Measurements from ENCODE around the gene PFN2. TPM values are rescaled to one million over a fixed set of nuclear protein-coding genes. Genes with fewer than 3 reads are reported as not detected.

PFN2 gene
- 257 and 265 TPM in 2 replicates for polyA plus RNA-seq (2013)

- peak within 1 kb of the TSS; percentile 96 for H3K14ac ChIP-seq (ENCODE audit: low read length)
- peak within 1 kb of the TSS; percentile 79 for H3K4me2 ChIP-seq (ENCODE audit: low read length)
- peak within 1 kb of the TSS; percentile 98 for H3K4ac ChIP-seq (ENCODE audit: low read depth, low read length)
- H3K9me3 ChIP-seq (ENCODE audit: insufficient read depth, low read depth, low read length) = no peaks in the 10 kb centered on the region
- WGBS (ENCODE audit: extremely low coverage, insufficient coverage, insufficient read length) = no CpG with 5 or more reads among the region's 102 CpGs
- H4K91ac ChIP-seq (ENCODE audit: low read depth, low read length) = peak within 1 kb of the TSS; percentile 98
- H3K23ac ChIP-seq (ENCODE audit: low read length) = no peak within 1 kb of the TSS
- peak within 1 kb of the TSS; percentile 96 for H2AFZ ChIP-seq (ENCODE audit: insufficient read depth, low read length, poor library complexity)
- H3K4me1 ChIP-seq (ENCODE audit: control insufficient read depth in 1 of 2, insufficient read depth in 2 of 2, low read length in 2 of 2) = no peaks in the 10 kb centered on the region
- peak within 1 kb of the TSS; percentile 94 for H4K8ac ChIP-seq (ENCODE audit: low read depth, low read length)
- peak within 1 kb of the TSS; percentile 98 for H2AK5ac ChIP-seq (ENCODE audit: low read length)
- peak within 1 kb of the TSS; percentile 96 for H2BK120ac ChIP-seq (ENCODE audit: insufficient read depth, low read length, poor library complexity)
- H2BK12ac ChIP-seq (ENCODE audit: low read length) = peak within 1 kb of the TSS; percentile 59
- peak; percentile 70 to 79 for DNase-seq
- H3K9ac ChIP-seq (ENCODE audit: low read length) = peak within 1 kb of the TSS; percentile 96
- peak within 1 kb of the TSS; percentile 99 for H3K27ac ChIP-seq (ENCODE audit: low read depth, low read length)
- H3K79me2 ChIP-seq (ENCODE audit: control insufficient read depth, insufficient read depth, low read length, poor library complexity) = peaks cover 19% of the 10 kb centered on the region
- H3K27me3 ChIP-seq (ENCODE audit: insufficient read depth, low read length) = no peaks in the 10 kb centered on the region
- peak within 1 kb of the TSS; percentile 91 for H4K12ac ChIP-seq (ENCODE audit: low read depth, low read length)
- peaks cover 22% of the 10 kb centered on the region for H3K79me1 ChIP-seq (ENCODE audit: low read length)
- peak within 1 kb of the TSS; percentile 87 for H3K4me3 ChIP-seq (ENCODE audit: low read depth, low read length)
- peak within 1 kb of the TSS; percentile 98 for H2BK5ac ChIP-seq (ENCODE audit: low read depth, low read length, poor library complexity)
- H3K36me3 ChIP-seq (ENCODE audit: control insufficient read depth in 1 of 2, insufficient read depth in 2 of 2, low read length in 2 of 2) = peaks cover 0 to 6% of the 10 kb centered on the region in 2 experiments
- peak within 1 kb of the TSS; percentile 98 for H3K18ac ChIP-seq (ENCODE audit: low read length)
Observed at GRCh38 chr3:149970716-149971402, at the start of gene PFN2. TSS of gene PFN2 (minus strand) at chr3:149970895. CDS start at chr3:149970856, 39 bp downstream.

GRCh38 chr3:150015901-150016300 lies 45.2 kb upstream of the PFN2 start:
- Histone ChIP-seq H2AK5ac (ENCODE audit: low read length) (no peak overlapping the region), H3K23ac (ENCODE audit: low read length) (no peak overlapping the region), H4K91ac (ENCODE audit: low read depth, low read length) (no peak overlapping the region), H3K36me3 (ENCODE audit: control insufficient read depth in 1 of 2, insufficient read depth in 2 of 2, low read length in 2 of 2) (no peaks in the 10 kb centered on the region), H2AFZ (ENCODE audit: insufficient read depth, low read length, poor library complexity) (no peak overlapping the region), H3K4me3 (ENCODE audit: low read depth, low read length) (no peak overlapping the region), H3K79me2 (ENCODE audit: control insufficient read depth, insufficient read depth, low read length, poor library complexity) (no peaks in the 10 kb centered on the region), H2BK12ac (ENCODE audit: low read length) (no peak overlapping the region), H3K27me3 (ENCODE audit: insufficient read depth, low read length) (no peaks in the 10 kb centered on the region), H3K4ac (ENCODE audit: low read depth, low read length) (no peak overlapping the region), H3K14ac (ENCODE audit: low read length) (no peak overlapping the region), H3K9me3 (ENCODE audit: insufficient read depth, low read depth, low read length) (no peaks in the 10 kb centered on the region), H2BK5ac (ENCODE audit: low read depth, low read length, poor library complexity) (no peak overlapping the region), H4K12ac (ENCODE audit: low read depth, low read length) (no peak overlapping the region), H3K4me2 (ENCODE audit: low read length) (no peak overlapping the region), H3K9ac (ENCODE audit: low read length) (no peak overlapping the region), H3K18ac (ENCODE audit: low read length) (no peak overlapping the region), H2BK120ac (ENCODE audit: insufficient read depth, low read length, poor library complexity) (no peak overlapping the region), H4K8ac (ENCODE audit: low read depth, low read length) (no peak overlapping the region), H3K79me1 (ENCODE audit: low read length) (no peaks in the 10 kb centered on the region), H3K4me1 (ENCODE audit: control insufficient read depth in 1 of 2, insufficient read depth in 2 of 2, low read length in 2 of 2) (peaks cover 0 to 2% of the 10 kb centered on the region in 2 experiments), H3K27ac (ENCODE audit: low read depth, low read length) (no peak overlapping the region)
- DNase-seq = peak in 1 of 2 donors; percentile 10
- no CpG with 5 or more reads among the region's 2 CpGs for WGBS (ENCODE audit: extremely low coverage, insufficient coverage, insufficient read length)

GRCh38 chr3:150014782-150015181 lies 44.1 kb upstream of the PFN2 start:
- Histone ChIP-seq H2BK5ac (ENCODE audit: low read depth, low read length, poor library complexity) (no peak overlapping the region), H3K9me3 (ENCODE audit: insufficient read depth, low read depth, low read length) (no peaks in the 10 kb centered on the region), H3K4me3 (ENCODE audit: low read depth, low read length) (no peak overlapping the region), H2AK5ac (ENCODE audit: low read length) (no peak overlapping the region), H2BK120ac (ENCODE audit: insufficient read depth, low read length, poor library complexity) (no peak overlapping the region), H2AFZ (ENCODE audit: insufficient read depth, low read length, poor library complexity) (no peak overlapping the region), H3K4me2 (ENCODE audit: low read length) (no peak overlapping the region), H3K4ac (ENCODE audit: low read depth, low read length) (no peak overlapping the region), H4K12ac (ENCODE audit: low read depth, low read length) (no peak overlapping the region), H3K27ac (ENCODE audit: low read depth, low read length) (no peak overlapping the region), H3K79me1 (ENCODE audit: low read length) (no peaks in the 10 kb centered on the region), H3K79me2 (ENCODE audit: control insufficient read depth, insufficient read depth, low read length, poor library complexity) (no peaks in the 10 kb centered on the region), H3K23ac (ENCODE audit: low read length) (no peak overlapping the region), H3K36me3 (ENCODE audit: control insufficient read depth in 1 of 2, insufficient read depth in 2 of 2, low read length in 2 of 2) (no peaks in the 10 kb centered on the region), H3K9ac (ENCODE audit: low read length) (no peak overlapping the region), H4K8ac (ENCODE audit: low read depth, low read length) (no peak overlapping the region), H2BK12ac (ENCODE audit: low read length) (no peak overlapping the region), H3K27me3 (ENCODE audit: insufficient read depth, low read length) (no peaks in the 10 kb centered on the region), H4K91ac (ENCODE audit: low read depth, low read length) (no peak overlapping the region), H3K4me1 (ENCODE audit: control insufficient read depth in 1 of 2, insufficient read depth in 2 of 2, low read length in 2 of 2) (peaks cover 0 to 2% of the 10 kb centered on the region in 2 experiments), H3K14ac (ENCODE audit: low read length) (no peak overlapping the region), H3K18ac (ENCODE audit: low read length) (no peak overlapping the region)
- DNase-seq = no peak

GRCh38 chr3:150013801-150014200 lies 43.1 kb upstream of the PFN2 start:
- Histone ChIP-seq H3K14ac (ENCODE audit: low read length) (no peak overlapping the region), H3K79me1 (ENCODE audit: low read length) (no peaks in the 10 kb centered on the region), H3K79me2 (ENCODE audit: control insufficient read depth, insufficient read depth, low read length, poor library complexity) (no peaks in the 10 kb centered on the region), H4K8ac (ENCODE audit: low read depth, low read length) (no peak overlapping the region), H3K4ac (ENCODE audit: low read depth, low read length) (no peak overlapping the region), H3K27me3 (ENCODE audit: insufficient read depth, low read length) (no peaks in the 10 kb centered on the region), H3K36me3 (ENCODE audit: control insufficient read depth in 1 of 2, insufficient read depth in 2 of 2, low read length in 2 of 2) (no peaks in the 10 kb centered on the region), H3K4me3 (ENCODE audit: low read depth, low read length) (no peak overlapping the region), H2BK120ac (ENCODE audit: insufficient read depth, low read length, poor library complexity) (no peak overlapping the region), H3K4me2 (ENCODE audit: low read length) (no peak overlapping the region), H4K12ac (ENCODE audit: low read depth, low read length) (no peak overlapping the region), H2BK5ac (ENCODE audit: low read depth, low read length, poor library complexity) (peak overlapping the region; percentile 28), H2BK12ac (ENCODE audit: low read length) (no peak overlapping the region), H2AK5ac (ENCODE audit: low read length) (no peak overlapping the region), H3K4me1 (ENCODE audit: control insufficient read depth in 1 of 2, insufficient read depth in 2 of 2, low read length in 2 of 2) (peaks cover 0 to 2% of the 10 kb centered on the region in 2 experiments), H3K23ac (ENCODE audit: low read length) (no peak overlapping the region), H3K18ac (ENCODE audit: low read length) (no peak overlapping the region), H3K9me3 (ENCODE audit: insufficient read depth, low read depth, low read length) (no peaks in the 10 kb centered on the region), H3K27ac (ENCODE audit: low read depth, low read length) (no peak overlapping the region), H3K9ac (ENCODE audit: low read length) (no peak overlapping the region), H4K91ac (ENCODE audit: low read depth, low read length) (no peak overlapping the region), H2AFZ (ENCODE audit: insufficient read depth, low read length, poor library complexity) (no peak overlapping the region)
- WGBS (ENCODE audit: extremely low coverage, insufficient coverage, insufficient read length) = no CpG with 5 or more reads among the region's 2 CpGs
- DNase-seq = peak in 1 of 2 donors; percentile 24

Data from trophoblast cell (in vitro differentiated cells and primary cell).